GM12865 (cell line): ENCODE data around the gene SIN3A.

Experiments used
- DNase-seq: peaks from one replicate; pipeline ENCODE4 v3.0.0; 2010; ENCODE audit warnings: low read depth
- H3K4me3 ChIP-seq: 2 replicates; pipeline ENCODE4 v1.5.1; 2011; ENCODE audit warnings: mild to moderate bottlenecking, low read depth, low read length, control low read depth
- TF ChIP-seq, protein P1 (sequence below): IDR thresholded peaks from 2 replicates; pipeline ENCODE4 v1.5.1; 2011; ENCODE audit warnings: low read length, control low read depth, low read depth, inconsistent platforms; ENCODE audit not compliant: insufficient read depth; ENCODE audit errors: missing control alignments

Gene SIN3A

DNA sequence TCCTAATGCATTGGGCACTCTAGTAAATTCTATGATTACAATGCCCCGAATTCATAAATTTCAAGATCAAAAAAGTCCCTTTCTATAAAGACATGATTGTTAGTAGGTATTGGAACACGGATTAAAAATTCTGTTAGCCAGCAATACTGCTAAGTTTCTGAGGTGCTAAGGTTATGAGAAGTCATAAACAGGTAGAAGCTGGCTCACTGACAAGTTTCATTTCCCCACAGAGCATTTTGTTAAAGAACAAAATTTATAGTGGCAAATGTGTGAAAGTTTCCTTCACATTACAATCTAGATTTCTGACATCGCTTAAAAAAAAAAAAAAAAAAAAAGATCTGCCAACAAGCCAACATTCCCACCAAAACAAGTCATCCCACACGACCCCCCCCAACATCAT is 70.7 kb downstream of the SIN3A start:
- H3K4me3 ChIP-seq, result no peak overlapping the region
- TF ChIP-seq, protein P1, sequence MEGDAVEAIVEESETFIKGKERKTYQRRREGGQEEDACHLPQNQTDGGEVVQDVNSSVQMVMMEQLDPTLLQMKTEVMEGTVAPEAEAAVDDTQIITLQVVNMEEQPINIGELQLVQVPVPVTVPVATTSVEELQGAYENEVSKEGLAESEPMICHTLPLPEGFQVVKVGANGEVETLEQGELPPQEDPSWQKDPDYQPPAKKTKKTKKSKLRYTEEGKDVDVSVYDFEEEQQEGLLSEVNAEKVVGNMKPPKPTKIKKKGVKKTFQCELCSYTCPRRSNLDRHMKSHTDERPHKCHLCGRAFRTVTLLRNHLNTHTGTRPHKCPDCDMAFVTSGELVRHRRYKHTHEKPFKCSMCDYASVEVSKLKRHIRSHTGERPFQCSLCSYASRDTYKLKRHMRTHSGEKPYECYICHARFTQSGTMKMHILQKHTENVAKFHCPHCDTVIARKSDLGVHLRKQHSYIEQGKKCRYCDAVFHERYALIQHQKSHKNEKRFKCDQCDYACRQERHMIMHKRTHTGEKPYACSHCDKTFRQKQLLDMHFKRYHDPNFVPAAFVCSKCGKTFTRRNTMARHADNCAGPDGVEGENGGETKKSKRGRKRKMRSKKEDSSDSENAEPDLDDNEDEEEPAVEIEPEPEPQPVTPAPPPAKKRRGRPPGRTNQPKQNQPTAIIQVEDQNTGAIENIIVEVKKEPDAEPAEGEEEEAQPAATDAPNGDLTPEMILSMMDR, result no peak
- no peak for DNase-seq

DNA sequence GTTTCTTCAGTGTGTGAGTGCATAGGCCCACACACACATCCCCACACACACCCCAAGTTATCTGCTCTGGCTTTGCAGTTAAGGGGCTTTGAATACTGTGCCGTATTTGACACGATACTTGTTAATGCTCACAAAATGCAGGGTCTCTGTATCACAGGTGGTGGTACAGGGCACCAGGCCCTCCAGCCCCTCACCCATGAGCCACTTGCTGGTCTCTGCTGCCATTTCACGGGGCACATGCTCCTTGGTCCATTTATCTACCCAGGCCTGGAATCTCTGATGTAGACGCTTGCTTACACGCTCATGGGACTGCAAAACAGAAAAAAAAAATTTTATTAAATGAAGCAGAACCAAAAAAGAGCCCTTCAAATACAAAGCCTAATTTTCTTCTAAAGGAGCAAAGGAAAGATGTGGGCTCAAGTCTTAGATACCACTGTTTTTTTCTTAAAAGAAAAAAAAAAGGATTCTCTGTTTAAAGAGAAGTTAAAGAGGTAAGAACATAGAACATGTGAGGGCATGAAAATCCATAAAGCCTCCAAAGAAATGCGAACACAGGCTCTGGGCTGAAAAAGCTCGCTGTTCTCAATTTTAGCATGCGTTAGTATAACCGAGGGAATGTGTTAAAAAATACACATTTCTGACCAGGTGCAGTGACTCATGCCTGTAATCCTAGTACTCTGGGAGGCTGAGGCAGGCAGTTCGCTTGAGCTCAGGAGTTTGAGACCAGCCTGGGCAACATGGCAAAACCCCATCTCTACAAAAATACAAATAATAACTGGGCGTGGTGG is 79.4 kb downstream of the SIN3A start:
- DNase-seq, result no peak
- no peak overlapping the region for H3K4me3 ChIP-seq
- TF ChIP-seq, protein P1, result no peak

DNA sequence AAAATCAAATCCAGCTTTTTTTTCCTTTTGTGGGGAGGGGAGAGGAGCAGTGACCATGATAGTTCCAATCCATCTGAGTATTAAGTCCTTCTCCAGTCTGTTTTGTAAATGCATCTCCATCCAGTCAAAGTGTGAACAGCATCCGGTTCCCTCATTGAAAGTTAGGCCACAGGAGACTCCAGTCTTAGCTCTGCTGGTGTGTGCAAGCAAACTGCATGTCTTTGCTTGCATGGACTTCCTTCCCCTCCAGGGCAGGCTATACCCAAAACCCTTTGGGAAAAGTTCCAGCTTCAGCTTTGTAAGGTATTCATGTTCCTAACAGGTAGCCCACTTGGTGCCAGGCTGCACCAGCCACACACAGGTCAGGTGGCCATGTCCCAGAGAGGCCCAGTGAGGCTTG is 80.0 kb downstream of the SIN3A start:
- H3K4me3 ChIP-seq, result no peak overlapping the region
- TF ChIP-seq, protein P1, result no peak
- no peak for DNase-seq

DNA sequence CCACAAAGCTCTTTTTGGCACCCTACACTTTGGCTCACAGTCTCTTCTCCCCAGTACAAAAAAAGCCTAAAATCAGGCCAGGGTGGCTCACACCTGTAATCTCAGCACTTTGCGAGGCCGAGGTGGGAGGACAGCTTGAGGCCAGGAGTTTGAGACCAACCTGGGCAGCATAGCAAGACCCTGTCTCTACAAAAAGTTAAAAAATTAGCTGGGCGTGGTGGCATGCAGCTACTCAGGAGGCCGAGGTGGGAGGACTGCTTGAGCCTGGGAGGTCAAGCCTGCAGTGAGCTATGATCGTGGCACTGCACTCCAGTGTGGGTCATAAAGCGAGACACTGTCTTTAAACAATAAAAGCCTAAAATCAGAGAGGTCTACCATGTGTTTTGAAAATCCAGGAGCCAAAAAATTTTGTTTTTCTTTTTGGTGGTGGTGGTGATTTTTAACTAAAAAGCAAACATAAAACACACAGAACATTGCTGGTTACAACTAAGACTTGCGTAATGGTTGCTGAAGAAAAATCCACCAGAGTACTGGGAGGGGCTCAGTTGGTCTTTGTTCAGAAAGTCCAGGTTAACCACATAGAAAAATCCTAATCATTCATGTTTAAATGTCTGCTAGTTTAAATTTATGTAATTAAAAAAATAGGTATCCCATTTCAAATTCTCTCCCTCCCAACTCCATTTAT is 81.5 kb downstream of the SIN3A start:
- TF ChIP-seq, protein P1, result no peak
- H3K4me3 ChIP-seq, result no peak overlapping the region
- no peak for DNase-seq

DNA sequence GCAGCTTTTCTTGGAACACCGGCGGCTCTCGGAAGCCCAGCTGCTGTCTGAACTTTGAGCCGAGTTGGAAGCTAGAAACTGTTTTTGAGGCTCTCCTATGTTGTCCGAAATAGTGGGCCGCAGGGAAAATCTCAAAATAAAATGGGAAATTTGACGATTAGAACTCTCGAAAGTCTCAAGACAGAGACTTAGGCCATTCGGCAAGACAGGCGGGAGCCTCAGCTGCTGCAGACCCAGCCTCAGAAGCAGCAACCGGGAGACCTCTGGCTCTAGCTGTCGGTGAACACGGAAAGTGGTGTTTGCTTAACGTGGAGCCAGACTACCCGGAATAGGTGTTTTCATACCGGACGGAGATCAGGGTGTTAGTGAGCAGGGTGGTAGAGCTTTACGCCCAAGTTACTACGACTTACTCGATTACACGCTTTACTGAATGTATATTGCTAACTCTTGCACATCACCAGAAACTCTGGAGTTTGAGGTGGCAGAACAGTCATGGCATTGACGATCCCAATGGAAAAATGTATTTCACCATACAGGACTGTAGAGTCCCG is 82.7 kb downstream of the SIN3A start:
- peak overlapping the region; percentile 78 for H3K4me3 ChIP-seq
- peak; percentile 44 for DNase-seq
- TF ChIP-seq, protein P1, result no peak

DNA sequence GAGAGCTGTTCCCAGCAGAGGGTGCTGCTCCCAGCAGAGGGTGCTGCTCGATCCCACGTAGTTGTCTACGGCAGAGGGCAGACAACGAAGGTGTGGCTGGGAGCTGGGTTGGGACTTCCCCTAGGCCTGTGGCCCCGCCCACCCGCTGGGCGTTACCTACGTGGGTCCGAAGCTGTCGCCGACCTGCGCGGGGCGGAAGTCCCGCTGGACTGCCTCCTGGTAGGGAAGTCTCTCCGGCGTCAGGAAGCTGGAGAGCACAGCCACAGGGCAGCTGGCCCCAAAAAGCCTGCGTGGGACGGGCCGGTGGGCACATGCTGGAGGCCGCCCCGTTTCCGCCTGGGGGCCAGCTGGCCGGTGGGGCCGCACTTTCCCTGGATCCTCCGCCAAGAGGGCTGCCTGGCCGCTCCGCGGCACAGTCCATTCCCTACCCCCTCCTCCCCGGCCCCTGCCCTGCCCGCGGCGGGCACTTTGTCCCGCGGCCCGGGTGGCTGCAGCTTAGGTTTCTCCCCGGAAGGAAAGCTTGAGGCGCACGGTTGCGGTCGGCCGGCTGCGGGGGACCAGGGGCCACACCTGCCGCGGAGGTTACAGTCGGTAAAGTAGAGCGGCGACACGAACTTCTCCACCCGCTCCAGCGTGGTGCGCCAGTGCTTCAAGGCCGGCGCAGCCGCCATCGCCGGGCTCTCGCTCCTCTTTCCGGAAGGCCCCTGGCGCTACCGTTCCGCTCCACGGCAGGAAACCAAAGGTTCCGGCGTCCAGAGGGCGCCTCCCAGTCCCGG is 83.4 kb downstream of the SIN3A start, which contains the start of gene MAN2C1:
Gene MAN2C1 (minus strand): TSS at position 695 of the 776 bp plus-strand sequence. CDS start 24 bp downstream, at position 671.
- TF ChIP-seq, protein P1, result peak; percentile 86
- peak within 1 kb of the TSS; percentile 78 for H3K4me3 ChIP-seq
- DNase-seq, result peak; percentile 99
